ENCODE results near the gene TMCC3. TPM values are rescaled to one million over a fixed set of nuclear protein-coding genes. Genes with fewer than 3 reads are reported as not detected.

Gene TMCC3
- total RNA-seq, 2 experiments from 2014 or later, result 5.7 to 9.4 TPM

DNA sequence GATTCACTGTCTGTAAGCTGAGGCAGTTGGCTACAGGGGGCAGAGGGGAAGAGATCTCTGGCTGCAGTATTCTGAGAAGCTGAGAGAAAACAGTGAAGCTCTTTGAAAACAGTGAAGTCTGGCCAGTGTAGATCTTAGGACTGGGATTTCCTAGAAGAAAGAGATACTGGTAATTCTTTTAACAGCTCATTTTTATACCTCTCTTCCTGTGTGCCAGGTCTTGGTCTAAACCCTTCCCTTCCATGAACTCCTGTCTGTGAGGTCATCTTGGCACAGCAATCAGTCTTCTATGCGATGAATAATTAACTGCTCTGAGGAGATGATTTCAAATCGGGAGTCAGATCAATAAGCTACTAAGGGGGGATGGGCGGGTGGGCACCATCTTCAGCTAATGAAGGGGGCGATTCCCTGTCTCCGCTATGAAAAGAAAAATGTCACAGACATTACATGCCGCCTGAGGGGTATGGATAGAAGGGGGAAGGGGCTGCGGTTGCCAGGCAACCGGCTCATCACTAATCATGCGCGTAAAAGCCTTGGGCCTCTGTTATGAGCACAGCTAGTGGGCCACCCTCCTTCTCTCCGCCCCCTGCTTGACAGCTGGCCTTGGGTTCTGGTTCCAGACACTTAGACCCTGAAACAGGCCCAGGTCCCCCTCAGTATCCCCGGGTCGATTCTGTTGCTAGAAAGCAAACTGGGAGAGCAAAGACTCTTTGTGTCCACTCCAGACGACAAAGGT is 115.4 kb downstream of the TMCC3 start:
- no peak overlapping the region for H2AFZ ChIP-seq (ENCODE audit: low read length)
- H3K4me3 ChIP-seq (ENCODE audit: low read depth, low read length, poor library complexity, severe bottlenecking), result no peak overlapping the region
- H3K36me3 ChIP-seq (ENCODE audit: insufficient read depth, low read length), result no peaks in the 10 kb centered on the region
- BruUV-seq (replicated peaks), result no TSS peak
- TF ChIP-seq, protein P1, sequence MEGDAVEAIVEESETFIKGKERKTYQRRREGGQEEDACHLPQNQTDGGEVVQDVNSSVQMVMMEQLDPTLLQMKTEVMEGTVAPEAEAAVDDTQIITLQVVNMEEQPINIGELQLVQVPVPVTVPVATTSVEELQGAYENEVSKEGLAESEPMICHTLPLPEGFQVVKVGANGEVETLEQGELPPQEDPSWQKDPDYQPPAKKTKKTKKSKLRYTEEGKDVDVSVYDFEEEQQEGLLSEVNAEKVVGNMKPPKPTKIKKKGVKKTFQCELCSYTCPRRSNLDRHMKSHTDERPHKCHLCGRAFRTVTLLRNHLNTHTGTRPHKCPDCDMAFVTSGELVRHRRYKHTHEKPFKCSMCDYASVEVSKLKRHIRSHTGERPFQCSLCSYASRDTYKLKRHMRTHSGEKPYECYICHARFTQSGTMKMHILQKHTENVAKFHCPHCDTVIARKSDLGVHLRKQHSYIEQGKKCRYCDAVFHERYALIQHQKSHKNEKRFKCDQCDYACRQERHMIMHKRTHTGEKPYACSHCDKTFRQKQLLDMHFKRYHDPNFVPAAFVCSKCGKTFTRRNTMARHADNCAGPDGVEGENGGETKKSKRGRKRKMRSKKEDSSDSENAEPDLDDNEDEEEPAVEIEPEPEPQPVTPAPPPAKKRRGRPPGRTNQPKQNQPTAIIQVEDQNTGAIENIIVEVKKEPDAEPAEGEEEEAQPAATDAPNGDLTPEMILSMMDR (conservative IDR thresholded peaks at IDR 0.05; ENCODE audit: low read length), result no peak
- no peak for TF ChIP-seq EZH2phosphoT487 (IDR thresholded peaks at IDR 0.05; ENCODE audit: borderline replicate concordance, low read depth, low read length)
- CTCF ChIA-PET (ENCODE audit: unreplicated experiment), result interaction anchor here (0.6 to 1.0 kb wide), 2 partner anchors 390 to 400 kb away, joined by 3 read pairs; no protein-coding TSS in a partner anchor
- intact Hi-C loops (cut with micrococcal nuclease; ENCODE audit: unreplicated experiment), result no loop called here
- no peak overlapping the region for H3K4me2 ChIP-seq (ENCODE audit: low read length)
- no peaks in the 10 kb centered on the region for H3K9me3 ChIP-seq (ENCODE audit: low read length)
- H3K27ac ChIP-seq (ENCODE audit: low read depth, low read length, poor library complexity, severe bottlenecking), result no peak overlapping the region
- POLR2A ChIA-PET, result interaction anchor here (0.6 to 0.8 kb wide), 4 partner anchors 13 to 503 kb away, joined by 3 to 4 read pairs (median 3); no protein-coding TSS in a partner anchor
- H3K79me2 ChIP-seq (ENCODE audit: insufficient read depth, low read depth, low read length), result no peaks in the 10 kb centered on the region
- no peaks in the 10 kb centered on the region for H3K4me1 ChIP-seq (ENCODE audit: insufficient read depth, low read length, poor library complexity, severe bottlenecking)
- no peaks in the 10 kb centered on the region for H3K9me2 ChIP-seq (ENCODE audit: insufficient read depth, low read length)
- no peaks in the 10 kb centered on the region for H4K20me1 ChIP-seq (ENCODE audit: insufficient read depth, low read length)
- no peak for DNase-seq (ENCODE audit: low spot score)

DNA sequence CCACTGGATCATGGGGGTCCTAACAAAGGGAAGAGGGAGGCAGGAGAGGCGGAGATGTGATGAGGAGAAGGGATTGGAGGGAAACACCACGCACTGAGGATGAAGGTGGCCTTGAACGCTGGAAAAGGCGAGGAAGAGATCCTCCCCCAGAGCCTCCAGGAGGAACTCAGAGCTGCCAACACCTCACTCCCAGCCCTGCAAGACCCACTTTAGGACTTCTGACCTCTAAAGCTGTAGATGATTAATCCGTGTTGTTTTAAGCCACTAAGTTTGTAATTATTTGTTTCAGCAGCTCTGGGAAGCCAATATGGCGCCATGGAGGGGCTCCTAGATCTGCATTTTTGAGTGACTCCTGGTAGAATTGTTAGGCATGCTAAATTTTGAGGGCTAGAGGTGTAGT is 116.1 kb downstream of the TMCC3 start:
- no peak for DNase-seq (ENCODE audit: low spot score)
- Histone ChIP-seq H3K4me3 (ENCODE audit: low read depth, low read length, poor library complexity, severe bottlenecking) (no peak overlapping the region), H3K9me2 (ENCODE audit: insufficient read depth, low read length) (no peaks in the 10 kb centered on the region), H3K4me1 (ENCODE audit: insufficient read depth, low read length, poor library complexity, severe bottlenecking) (no peaks in the 10 kb centered on the region), H4K20me1 (ENCODE audit: insufficient read depth, low read length) (no peaks in the 10 kb centered on the region), H3K36me3 (ENCODE audit: insufficient read depth, low read length) (no peaks in the 10 kb centered on the region), H3K79me2 (ENCODE audit: insufficient read depth, low read depth, low read length) (no peaks in the 10 kb centered on the region), H2AFZ (ENCODE audit: low read length) (no peak overlapping the region), H3K4me2 (ENCODE audit: low read length) (no peak overlapping the region), H3K27ac (ENCODE audit: low read depth, low read length, poor library complexity, severe bottlenecking) (no peak overlapping the region), H3K9me3 (ENCODE audit: low read length) (no peaks in the 10 kb centered on the region)
- ChIA-PET POLR2A (interaction anchor here (0.6 to 0.8 kb wide), 3 partner anchors 13 to 102 kb away, joined by 3 to 4 read pairs (median 3); no protein-coding TSS in a partner anchor), CTCF (ENCODE audit: unreplicated experiment) (interaction anchor here (0.6 to 1.0 kb wide), 2 partner anchors 390 to 399 kb away, joined by 3 read pairs; no protein-coding TSS in a partner anchor)
- no peak for TF ChIP-seq EZH2phosphoT487 (IDR thresholded peaks at IDR 0.05; ENCODE audit: borderline replicate concordance, low read depth, low read length)
- TF ChIP-seq, protein P1 (conservative IDR thresholded peaks at IDR 0.05; ENCODE audit: low read length), result no peak
- no TSS peak for BruUV-seq (replicated peaks)
- intact Hi-C loops (cut with micrococcal nuclease; ENCODE audit: unreplicated experiment), result no loop called here

All from OCI-LY7 (cell line).